SJSA1 (cell line): ENCODE measurements around the gene SLC16A10. TPM values are rescaled to one million over a fixed set of nuclear protein-coding genes. Genes with fewer than 3 reads are reported as not detected.
"Not testable (repeated sequence)": the region's sequence is repeated elsewhere in the genome, so short reads cannot be mapped to it uniquely, and the experiment has no call there.

ENCODE experiments used
- DNase-seq, 2 experiments: peaks; one replicate each; pipeline ENCODE4 v3.0.0-alpha.2; 2015 to 2020; ENCODE audit warnings: low spot score in 2 of 2, low read depth in 1 of 2
- H3K27ac ChIP-seq: fragments of 250-450 bp; sonication (Bioruptor Pico); 2 replicates; pipeline ENCODE4 v1.5.1; 2020; ENCODE audit warnings: mild to moderate bottlenecking, moderate library complexity
- H3K27me3 ChIP-seq: fragments of 250-450 bp; sonication (Bioruptor Pico); replicated peaks from 2 replicates; pipeline ENCODE4 v1.5.1; 2020; ENCODE audit warnings: mild to moderate bottlenecking, moderate library complexity
- H3K36me3 ChIP-seq: fragments of 250-450 bp; sonication (Bioruptor Pico); 2 replicates; pipeline ENCODE4 v1.5.1; 2020; ENCODE audit warnings: mild to moderate bottlenecking
- H3K4me1 ChIP-seq: fragments of 250-450 bp; sonication (Bioruptor Pico); replicated peaks from 2 replicates; pipeline ENCODE4 v1.6.1; 2021; ENCODE audit warnings: mild to moderate bottlenecking
- H3K4me3 ChIP-seq: fragments of 250-450 bp; sonication (Bioruptor Pico); 2 replicates; pipeline ENCODE4 v1.5.1; 2020; ENCODE audit warnings: mild to moderate bottlenecking
- H3K9me3 ChIP-seq: fragments of 250-450 bp; sonication (Bioruptor Pico); replicated peaks from 2 replicates; pipeline ENCODE4 v1.5.1; 2020; ENCODE audit warnings: mild to moderate bottlenecking
- total RNA-seq: library from RNA; depleted of rRNA; stranded (reverse); fragments of >200 nt; shearing (Covaris generic); gene quantifications from 2 replicates; pipeline ENCODE4 v1.2.3, GENCODE V29; 2014

Gene SLC16A10
- total RNA-seq, 1 experiment from 2014 or later: not detected

DNA sequence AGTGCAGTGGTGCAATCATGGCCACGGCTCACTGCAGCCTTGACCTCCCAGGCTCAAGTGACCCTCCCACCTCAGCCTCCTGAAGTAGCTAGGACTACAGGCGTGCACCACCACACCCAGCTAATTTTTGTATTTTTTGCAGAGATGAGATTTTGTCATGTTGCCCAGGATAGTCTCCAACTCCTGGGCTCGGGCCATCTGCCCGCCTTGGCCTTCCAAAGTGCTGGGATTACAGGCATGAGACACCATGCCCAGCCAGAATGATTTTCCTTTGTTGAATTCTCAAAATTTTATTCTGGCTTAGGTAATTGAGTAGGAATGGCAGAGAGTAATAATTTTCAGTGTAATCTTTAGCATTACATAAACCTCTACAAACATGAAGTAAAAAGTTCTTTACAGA lies 37.1 kb downstream of the SLC16A10 start:
- 0 out of 2 replicates have a peak, but pooled peaks cover 4% of the 10 kb centered on the region for H3K27me3 ChIP-seq
- H3K4me1 ChIP-seq: no peaks in the 10 kb centered on the region
- no peaks in the 10 kb centered on the region for H3K36me3 ChIP-seq
- no peaks in the 10 kb centered on the region for H3K9me3 ChIP-seq
- DNase-seq: no peak
- H3K27ac ChIP-seq: no peak overlapping the region
- H3K4me3 ChIP-seq: no peak overlapping the region

DNA sequence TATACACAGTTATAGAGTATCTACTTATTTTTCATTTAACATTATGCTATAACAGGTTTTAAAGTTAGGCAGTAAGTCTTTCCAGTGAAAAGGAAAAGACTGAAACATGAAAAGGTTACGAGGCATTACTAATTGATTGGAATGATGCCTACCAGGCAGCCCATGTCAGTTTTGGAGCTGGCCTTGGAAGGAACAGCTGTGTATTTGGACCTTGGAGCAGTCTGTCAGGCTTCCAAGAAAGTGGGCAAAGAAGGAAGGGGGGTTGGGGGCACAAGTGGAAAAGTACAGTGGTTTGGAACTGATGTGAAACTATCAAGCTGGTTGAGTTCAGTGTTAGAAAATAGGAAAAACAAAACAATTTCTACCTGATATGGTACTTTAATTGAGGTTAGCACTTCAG lies 41.7 kb downstream of the SLC16A10 start:
- 0 out of 2 replicates have a peak, but pooled peaks cover 4% of the 10 kb centered on the region for H3K27me3 ChIP-seq
- no peak overlapping the region for H3K27ac ChIP-seq
- H3K4me3 ChIP-seq: no peak overlapping the region
- H3K4me1 ChIP-seq: no peaks in the 10 kb centered on the region
- no peaks in the 10 kb centered on the region for H3K36me3 ChIP-seq
- no peaks in the 10 kb centered on the region; the same call in 1 of the 2 replicates for H3K9me3 ChIP-seq
- DNase-seq: no peak

DNA sequence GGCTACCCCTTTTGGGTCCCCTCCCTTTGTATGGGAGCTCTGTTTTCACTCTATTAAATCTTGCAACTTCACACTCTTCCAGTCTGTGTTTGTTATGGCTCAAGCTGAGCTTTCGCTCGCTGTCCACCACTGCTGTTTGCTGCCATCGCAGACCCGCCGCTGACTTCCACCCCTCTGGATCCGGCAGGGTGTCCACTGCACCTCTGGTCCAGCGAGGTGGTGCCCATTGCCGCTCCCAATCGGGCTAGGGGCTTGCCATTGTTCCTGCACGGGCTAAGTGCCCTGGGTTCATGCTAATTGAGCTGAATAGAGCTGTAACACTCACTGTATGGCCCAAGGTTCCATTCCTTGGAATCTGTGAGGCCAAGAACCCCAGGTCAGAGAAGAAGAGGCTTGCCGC lies 43.7 kb downstream of the SLC16A10 start:
- not testable (repeated sequence) for H3K4me3 ChIP-seq, H3K9me3 ChIP-seq, DNase-seq, H3K36me3 ChIP-seq, H3K27me3 ChIP-seq, H3K4me1 ChIP-seq, H3K27ac ChIP-seq

DNA sequence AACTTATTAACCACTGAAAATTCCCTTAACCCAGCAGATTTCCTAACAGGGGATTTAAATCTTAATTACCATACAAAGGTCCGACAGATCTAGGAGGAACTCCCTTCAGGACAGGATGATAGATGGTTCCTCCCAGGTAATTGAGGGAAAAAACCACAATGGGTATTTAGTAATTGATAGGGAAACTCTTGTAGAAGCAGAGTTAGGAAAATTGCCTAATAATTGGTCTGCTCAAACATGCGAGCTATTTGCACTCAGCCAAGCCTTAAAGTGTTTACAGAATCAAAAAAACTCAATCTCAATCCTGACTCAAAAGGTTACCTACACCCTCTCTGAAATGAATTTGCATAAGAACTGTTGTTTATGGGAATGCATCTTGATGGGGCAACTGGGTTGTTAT lies 45.4 kb downstream of the SLC16A10 start:
- not testable (repeated sequence) for H3K9me3 ChIP-seq, DNase-seq, H3K4me1 ChIP-seq

DNA sequence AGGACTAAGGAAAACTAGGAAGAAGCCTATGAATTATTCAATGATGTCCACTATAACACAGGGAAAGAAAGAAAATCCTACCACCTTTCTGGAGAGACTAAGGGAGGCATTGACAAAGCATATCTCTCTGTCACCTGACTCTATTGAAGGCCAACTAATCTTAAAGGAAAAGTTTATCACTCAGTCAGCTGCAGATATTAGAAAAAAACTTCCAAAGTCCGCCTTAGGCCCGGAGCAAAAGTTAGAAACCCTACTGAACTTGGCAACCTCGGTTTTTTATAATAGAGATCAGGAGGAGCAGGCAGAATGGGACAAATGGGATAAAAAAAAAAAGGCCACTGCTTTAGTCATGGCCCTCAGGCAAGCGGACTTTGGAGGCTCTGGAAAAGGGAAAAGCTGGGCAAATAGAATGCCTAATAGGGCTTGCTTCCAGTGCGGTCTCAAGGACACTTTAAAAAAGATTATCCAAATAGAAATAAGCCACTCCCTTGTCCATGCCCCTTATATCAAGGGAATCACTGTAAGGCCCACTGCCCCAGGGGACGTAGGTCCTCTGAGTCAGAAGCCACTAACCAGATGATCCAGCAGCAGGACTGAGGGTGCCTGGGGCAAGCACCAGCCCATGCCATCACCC lies 47.0 kb downstream of the SLC16A10 start:
- H3K9me3 ChIP-seq, H3K27ac ChIP-seq, H3K4me3 ChIP-seq, H3K27me3 ChIP-seq, H3K36me3 ChIP-seq, H3K4me1 ChIP-seq, DNase-seq: not testable (repeated sequence)

More for the DNA sequence above, 45.4 kb downstream of the SLC16A10 start:
- not testable (repeated sequence) for H3K27me3 ChIP-seq, H3K36me3 ChIP-seq, H3K4me3 ChIP-seq, H3K27ac ChIP-seq

DNA sequence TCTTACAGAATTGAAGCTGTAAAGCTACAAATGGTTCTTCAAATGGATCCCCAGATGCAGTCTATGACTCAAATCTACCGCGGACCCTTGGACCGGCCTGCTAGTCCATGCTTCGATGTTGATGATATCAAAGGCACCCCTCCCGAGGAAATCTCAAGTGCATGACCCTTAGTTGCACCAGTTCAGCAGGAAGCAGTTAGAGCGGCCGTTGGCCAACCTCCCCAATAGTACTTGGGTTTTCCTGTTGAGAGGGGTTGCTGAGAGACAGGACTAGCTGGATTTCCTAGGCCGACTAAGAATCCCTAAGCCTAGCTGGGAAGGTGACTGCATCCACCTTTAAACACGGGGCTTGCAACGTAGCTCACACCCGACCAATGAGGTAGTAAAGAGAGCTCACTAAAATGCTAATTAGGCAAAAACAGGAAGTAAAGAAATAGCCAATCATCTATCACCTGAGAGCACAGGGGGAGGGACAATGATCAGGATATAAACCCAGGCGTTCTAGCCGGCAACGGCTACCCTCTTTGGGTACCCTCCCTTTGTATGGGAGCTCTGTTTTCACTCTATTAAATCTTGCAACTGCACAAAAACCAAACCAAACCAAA lies 50.3 kb downstream of the SLC16A10 start:
- H3K27me3 ChIP-seq, DNase-seq, H3K27ac ChIP-seq, H3K36me3 ChIP-seq, H3K9me3 ChIP-seq, H3K4me3 ChIP-seq, H3K4me1 ChIP-seq: not testable (repeated sequence)

DNA sequence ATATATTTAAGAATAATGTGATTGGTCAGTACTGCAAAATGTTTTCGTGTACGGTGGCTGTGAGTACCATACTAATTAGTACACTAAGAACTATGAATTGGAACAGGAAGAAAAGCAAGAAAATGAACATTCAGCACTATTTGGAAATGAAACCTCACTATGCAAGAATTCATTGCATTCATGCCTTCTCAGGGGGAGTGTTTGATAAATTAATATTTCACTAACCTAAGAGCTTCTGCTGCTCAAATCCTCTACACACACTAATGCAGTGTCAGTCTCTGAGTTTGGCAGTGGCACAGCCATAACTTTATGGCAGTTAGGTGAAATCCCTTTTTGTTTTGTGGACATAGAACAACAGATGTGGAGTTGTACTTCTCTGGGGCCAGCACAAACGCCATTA lies 60.1 kb downstream of the SLC16A10 start:
- Histone ChIP-seq H3K4me1 (no peaks in the 10 kb centered on the region), H3K4me3 (no peak overlapping the region), H3K36me3 (no peaks in the 10 kb centered on the region), H3K27me3 (peaks cover 21% of the 10 kb centered on the region), H3K9me3 (no peaks in the 10 kb centered on the region), H3K27ac (no peak overlapping the region)
- DNase-seq: no peak

DNA sequence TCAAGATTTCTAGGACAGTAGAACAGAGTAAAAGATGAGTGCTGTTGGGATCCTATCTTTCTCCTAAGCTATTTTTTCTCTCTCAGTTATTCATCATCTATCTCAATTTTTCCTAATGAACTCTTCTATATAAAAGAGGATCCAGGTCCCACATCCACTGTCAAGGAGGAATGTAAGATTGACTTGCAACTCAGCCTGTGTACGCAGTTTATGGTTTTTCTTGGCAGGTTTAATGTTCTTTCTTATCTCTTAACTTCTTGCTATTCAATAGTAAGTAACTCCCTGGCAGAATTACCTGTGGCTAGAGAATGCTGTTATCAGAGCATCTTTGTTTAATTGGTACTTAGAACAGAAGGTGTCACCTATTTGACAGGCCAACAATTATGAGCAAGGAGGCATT lies 60.8 kb downstream of the SLC16A10 start:
- no peak for DNase-seq
- Histone ChIP-seq H3K9me3 (no peaks in the 10 kb centered on the region), H3K36me3 (no peaks in the 10 kb centered on the region), H3K4me1 (no peaks in the 10 kb centered on the region), H3K27ac (no peak overlapping the region), H3K4me3 (no peak overlapping the region), H3K27me3 (peaks cover 23% of the 10 kb centered on the region)

DNA sequence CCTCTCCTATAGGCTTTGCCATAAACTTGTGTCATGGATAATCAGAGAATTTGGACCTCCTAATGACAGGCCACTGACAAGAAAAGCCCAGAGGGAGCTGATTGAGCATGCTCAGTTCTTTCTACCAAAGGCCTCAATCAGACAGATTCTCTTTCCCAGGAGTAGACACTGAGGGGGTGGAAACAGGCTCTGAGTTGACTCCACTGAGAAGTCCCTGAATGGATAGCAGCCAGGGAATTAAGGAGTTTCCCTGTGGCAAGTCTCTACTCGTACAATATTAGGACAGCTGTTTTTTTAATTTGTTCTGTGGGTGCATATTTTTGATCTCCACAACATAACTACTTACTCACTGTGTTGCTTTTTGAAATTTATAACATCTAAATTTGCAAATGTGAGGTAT lies 63.3 kb downstream of the SLC16A10 start:
- Histone ChIP-seq H3K9me3 (no peaks in the 10 kb centered on the region), H3K36me3 (no peaks in the 10 kb centered on the region), H3K27ac (no peak overlapping the region), H3K4me1 (no peaks in the 10 kb centered on the region), H3K27me3 (peaks cover 26% of the 10 kb centered on the region), H3K4me3 (no peak overlapping the region)
- no peak for DNase-seq

DNA sequence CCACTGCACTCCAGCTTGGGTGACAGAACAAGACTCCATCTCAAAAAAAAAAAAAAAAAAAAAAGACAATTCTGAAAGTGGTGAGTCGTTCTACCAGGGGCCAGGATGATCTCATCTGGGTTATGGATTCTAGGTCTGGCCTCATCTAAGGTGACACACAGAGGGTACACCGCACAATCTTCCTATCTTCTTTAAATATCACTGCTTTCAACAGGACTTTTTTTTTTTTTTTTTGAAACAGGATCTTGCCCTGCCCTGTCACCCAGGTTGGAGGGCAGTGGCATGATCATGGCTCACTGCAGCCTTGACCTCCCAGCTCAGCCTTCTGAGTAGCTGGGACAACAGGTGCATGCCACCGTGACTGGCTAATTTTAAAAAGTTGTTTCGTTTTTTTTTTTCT lies 67.7 kb downstream of the SLC16A10 start:
- no peaks in the 10 kb centered on the region for H3K4me1 ChIP-seq
- no peak for DNase-seq
- peaks cover 27% of the 10 kb centered on the region for H3K27me3 ChIP-seq
- no peaks in the 10 kb centered on the region for H3K36me3 ChIP-seq
- H3K9me3 ChIP-seq: no peaks in the 10 kb centered on the region
- H3K27ac ChIP-seq: no peak overlapping the region
- H3K4me3 ChIP-seq: no peak overlapping the region

DNA sequence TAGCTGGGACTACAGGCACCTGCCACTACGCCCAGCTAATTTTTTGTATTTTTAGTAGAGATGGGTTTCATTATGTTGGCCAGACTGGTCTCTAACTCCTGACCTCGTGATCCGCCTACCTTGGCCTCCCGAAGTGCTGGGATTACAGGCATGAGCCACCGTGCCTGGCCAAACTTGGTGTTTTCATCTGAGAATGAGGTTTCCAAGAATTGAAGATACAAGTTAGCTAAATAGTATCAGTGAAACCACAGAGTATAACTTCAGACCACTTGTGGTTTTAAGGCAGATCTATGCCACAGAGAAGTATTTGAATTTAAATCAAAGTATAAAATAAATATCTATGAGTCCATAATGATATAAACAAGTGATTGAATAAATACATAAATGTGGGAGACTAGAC lies 70.1 kb downstream of the SLC16A10 start:
- no peaks in the 10 kb centered on the region for H3K36me3 ChIP-seq
- no peak for DNase-seq

DNA sequence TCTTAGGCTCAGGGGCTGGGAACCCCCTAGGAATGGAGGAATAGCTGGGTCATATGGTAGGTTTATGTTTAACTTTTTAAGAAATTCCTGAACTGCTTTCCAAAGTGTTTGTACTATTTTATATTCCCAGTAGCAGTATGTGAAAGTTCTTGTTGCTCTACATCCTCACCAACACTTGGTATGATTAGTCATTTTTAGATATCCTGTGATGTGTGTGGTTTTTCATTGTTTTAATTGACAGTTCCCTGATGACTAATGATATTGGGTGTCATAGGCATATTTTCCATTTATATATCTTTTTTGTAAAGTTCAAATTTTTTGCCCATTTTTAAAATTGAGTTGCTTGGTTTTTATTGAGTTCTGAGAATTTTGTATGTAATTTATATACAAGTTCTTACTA lies 72.3 kb downstream of the SLC16A10 start:
- Histone ChIP-seq H3K4me1 (no peaks in the 10 kb centered on the region), H3K9me3 (no peaks in the 10 kb centered on the region), H3K27me3 (peaks cover 4% of the 10 kb centered on the region; the same call in 1 of the 2 replicates), H3K4me3 (no peak overlapping the region), H3K27ac (no peak overlapping the region), H3K36me3 (no peaks in the 10 kb centered on the region)
- DNase-seq: no peak

More for the DNA sequence above, 70.1 kb downstream of the SLC16A10 start:
- H3K9me3 ChIP-seq: no peaks in the 10 kb centered on the region
- H3K27me3 ChIP-seq: peaks cover 9% of the 10 kb centered on the region
- H3K4me3 ChIP-seq: no peak overlapping the region
- no peak overlapping the region for H3K27ac ChIP-seq
- no peaks in the 10 kb centered on the region for H3K4me1 ChIP-seq

DNA sequence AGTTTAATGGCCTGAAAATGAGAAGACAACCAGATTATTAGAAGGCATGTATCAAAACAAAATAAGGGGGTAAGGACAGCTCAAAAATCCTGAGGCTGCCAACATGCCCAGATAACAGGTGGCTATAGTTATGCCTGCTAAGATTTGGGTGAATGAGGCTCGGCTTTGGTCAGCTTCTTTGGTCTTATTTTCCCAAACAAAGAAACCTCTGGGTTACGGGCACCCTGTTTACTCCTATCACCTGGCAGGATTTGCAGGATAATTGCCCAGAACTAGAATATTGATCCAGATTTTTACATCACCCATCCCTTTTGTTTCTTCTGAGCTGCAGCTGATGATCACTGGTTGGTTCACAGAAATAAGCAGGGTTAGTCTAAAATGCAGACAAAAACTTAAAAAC lies 74.3 kb downstream of the SLC16A10 start:
- Histone ChIP-seq H3K27ac (no peak overlapping the region), H3K4me3 (no peak overlapping the region), H3K9me3 (no peaks in the 10 kb centered on the region), H3K4me1 (no peaks in the 10 kb centered on the region), H3K27me3 (peaks cover 4% of the 10 kb centered on the region; the same call in 1 of the 2 replicates), H3K36me3 (no peaks in the 10 kb centered on the region)
- no peak for DNase-seq

DNA sequence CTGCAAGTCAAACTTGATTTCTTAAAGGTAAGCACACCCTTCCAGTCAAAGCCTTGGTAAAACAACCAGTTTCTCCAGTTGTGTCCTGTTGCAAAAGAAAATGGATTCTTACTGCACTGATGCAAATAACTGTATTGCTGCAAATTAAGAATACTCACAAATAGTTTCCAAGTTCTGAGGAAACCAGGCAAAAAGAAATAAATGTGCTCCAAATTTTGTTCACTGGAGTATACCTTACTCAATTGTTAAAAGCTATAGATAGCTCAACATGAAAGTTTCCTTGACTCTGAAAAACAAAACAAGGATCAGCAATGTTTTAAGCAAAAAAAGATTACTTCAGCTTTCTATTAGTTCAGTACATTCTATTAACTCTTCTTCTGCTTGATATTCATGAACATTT lies 75.2 kb downstream of the SLC16A10 start:
- H3K4me1 ChIP-seq: no peaks in the 10 kb centered on the region
- DNase-seq: no peak
- H3K27me3 ChIP-seq: peaks cover 4% of the 10 kb centered on the region; the same call in 1 of the 2 replicates
- no peak overlapping the region for H3K27ac ChIP-seq
- H3K9me3 ChIP-seq: no peaks in the 10 kb centered on the region
- no peaks in the 10 kb centered on the region for H3K36me3 ChIP-seq
- no peak overlapping the region for H3K4me3 ChIP-seq
